GM10266 (cell line): ENCODE measurements around the gene TPPP.
"Not testable (repeated sequence)": the region's sequence is repeated elsewhere in the genome, so short reads cannot be mapped to it uniquely, and the experiment has no call there.

ENCODE experiments used
- DNase-seq: peaks from one replicate; pipeline ENCODE4 v3.0.0; 2012; ENCODE audit errors: extremely low spot score
- CTCF ChIP-seq: IDR thresholded peaks from 2 replicates; pipeline ENCODE4 v1.5.1; 2012; ENCODE audit warnings: mild to moderate bottlenecking, low read depth; ENCODE audit not compliant: control insufficient read depth, insufficient read depth; ENCODE audit errors: missing control alignments

The TPPP gene

GRCh38 chr5:683551-684481 lies 9.3 kb downstream of the TPPP start:
- TF ChIP-seq CTCF: no peak
- no peak for DNase-seq

- not testable (repeated sequence) for DNase-seq
Measured at GRCh38 chr5:682651-683358, 10.3 kb downstream of the TPPP start.

- DNase-seq: not testable (repeated sequence)
Measured at GRCh38 chr5:682216-682615, 10.9 kb downstream of the TPPP start.

GRCh38 chr5:681317-682191 lies 11.6 kb downstream of the TPPP start:
- not testable (repeated sequence) for DNase-seq

GRCh38 chr5:680836-681235 lies 12.3 kb downstream of the TPPP start:
- not testable (repeated sequence) for DNase-seq

GRCh38 chr5:680118-680795 lies 12.9 kb downstream of the TPPP start:
- not testable (repeated sequence) for DNase-seq

GRCh38 chr5:679166-679895 lies 13.8 kb downstream of the TPPP start:
- not testable (repeated sequence) for DNase-seq

GRCh38 chr5:678521-678920 lies 14.6 kb downstream of the TPPP start:
- not testable (repeated sequence) for DNase-seq

- DNase-seq: no peak
- TF ChIP-seq CTCF: no peak
Measured at GRCh38 chr5:677131-678101, 15.7 kb downstream of the TPPP start.

GRCh38 chr5:676699-677076 lies 16.5 kb downstream of the TPPP start:
- DNase-seq: no peak
- TF ChIP-seq CTCF: no peak
